ENCODE data around the gene PIP4K2A.

The PIP4K2A gene

DNA sequence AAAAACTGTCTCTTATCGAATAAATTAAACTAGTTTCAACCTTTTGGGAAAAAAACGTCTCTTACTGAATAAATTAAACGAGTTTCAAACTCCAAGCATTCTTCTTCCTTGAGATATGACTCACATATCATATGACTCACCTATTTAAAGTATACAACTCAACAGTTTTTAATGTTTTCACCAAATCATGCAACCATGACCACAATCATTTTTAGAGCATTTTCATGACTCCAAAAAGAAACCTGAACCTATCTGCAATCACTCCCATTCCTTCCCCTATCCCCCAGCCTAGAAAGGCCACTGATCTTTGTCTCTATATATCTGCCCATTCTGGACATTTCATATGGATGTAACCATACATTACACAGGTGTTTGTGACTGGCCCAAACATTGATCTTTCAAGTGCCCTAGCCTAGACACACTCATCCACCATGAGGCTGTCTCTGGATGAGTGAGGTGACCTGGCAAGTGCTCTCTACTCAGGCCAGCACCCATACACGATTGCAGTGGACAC lies 115.3 kb downstream of the PIP4K2A start:
- no peak for DNase-seq (ENCODE audit: low read depth in 2 of 2)

DNA sequence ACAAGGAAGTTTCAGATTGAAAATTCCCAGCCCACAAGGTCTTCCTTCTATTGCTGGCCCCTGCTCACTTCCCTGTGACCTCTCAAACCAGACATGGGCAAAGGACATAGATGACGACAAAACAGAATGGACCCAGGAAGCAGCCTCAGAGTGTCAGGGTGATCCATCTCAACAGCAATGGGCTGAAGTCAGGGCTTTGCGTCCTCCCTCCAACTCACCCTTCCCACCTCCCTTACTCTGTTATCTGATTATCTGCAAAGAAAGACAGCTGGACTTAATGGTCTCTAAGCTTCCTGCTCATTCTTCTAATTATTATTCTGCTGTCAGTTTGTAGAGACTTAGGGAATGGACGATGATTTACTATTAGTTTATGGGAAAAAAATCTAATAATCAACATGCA lies 115.9 kb downstream of the PIP4K2A start:
- DNase-seq (ENCODE audit: low read depth in 2 of 2) = no peak

DNA sequence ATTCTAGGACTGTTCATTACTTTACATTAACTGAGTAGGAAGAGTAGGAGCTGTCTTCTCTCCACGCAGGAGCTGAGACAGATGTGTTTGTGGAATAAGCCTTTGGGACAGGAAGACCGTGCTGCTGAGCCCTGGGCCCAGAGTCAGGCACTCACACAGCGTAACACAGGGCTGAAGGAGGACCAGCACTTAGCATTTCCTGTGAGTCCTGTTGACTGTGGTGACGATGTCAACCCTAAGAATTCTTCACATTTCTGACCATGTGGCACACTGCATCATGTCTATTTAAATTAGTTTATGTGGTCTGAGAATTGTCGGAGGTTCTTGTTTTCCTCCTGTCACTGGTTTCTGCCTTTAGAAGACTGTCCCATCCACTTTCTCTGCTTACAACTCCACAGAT lies 117.2 kb downstream of the PIP4K2A start:
- no peak for DNase-seq (ENCODE audit: low read depth in 2 of 2)

DNA sequence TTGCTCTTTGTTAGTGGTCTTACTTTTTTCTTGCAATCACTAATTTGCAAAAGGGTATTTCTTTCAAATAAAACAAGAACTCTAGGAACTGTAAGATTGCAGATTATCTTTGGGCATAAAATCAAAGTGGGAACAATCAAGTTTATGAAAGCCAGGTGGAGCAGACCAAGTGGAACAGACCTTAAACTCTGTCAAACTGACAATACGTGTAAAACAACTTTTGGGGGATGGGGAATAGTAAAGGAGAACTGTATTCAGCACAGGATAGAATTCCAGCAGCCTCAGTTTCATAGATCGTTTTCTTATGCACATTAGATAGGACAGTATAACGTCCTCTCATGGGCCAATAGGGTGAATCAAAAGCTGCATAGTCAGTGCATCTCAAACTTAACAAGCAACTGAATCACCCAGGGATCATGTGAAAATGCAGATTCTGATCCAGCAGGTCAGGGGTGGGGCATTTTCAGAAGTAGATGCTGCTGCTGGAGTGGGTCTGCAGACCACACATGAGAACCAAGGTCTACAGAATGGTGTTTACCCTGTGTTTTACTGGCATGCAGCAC lies 120.7 kb downstream of the PIP4K2A start:
- DNase-seq (ENCODE audit: low read depth in 2 of 2) = no peak

DNA sequence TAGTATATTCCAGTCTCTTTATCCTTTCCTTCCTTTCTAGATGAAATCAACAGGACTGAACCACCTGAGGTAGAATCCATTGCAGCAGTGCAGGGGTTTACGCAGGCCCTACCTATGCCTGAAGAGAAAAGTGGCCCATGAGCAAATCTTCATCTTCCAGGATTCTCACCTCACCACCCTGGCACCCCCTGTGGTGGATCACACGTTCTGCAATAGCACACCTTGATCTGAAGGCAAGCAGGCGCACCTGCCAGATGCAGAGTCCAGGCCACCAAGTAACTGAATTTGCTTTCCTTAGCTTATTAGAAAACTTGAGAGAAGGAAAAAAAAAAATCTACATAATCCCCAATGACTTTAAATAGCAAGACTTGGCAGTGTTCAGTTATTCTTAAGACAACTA lies 121.4 kb downstream of the PIP4K2A start:
- DNase-seq (ENCODE audit: low read depth in 2 of 2) = no peak

DNA sequence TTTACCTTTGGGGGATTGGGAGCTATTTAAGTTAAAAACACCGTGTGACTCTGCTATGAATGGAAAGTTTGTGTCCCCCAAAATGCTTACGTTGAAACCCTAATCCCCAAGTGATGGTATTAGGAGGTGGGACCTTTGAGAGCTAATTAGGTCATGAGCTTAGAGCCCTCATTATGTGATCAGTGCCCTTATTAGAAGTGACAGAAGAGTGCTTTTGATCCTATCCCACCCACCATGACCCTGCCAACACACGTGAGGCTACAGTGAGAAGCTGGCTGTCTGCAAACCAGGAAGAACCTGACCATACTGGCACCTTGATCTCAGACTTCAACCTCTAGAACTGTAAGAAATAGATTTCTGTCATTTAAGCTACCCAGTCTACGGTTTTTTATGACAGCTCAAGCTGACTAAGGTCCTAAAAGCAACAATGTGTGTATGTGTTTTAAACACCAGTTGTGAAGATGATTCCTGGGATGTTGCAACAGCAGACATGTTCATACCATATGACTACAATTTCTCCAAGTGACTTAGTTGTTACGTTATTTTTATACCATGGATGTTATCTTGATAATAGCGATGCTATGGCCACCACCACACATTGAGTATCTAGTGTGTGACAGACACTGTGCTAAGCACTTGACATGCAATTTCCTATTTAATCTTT lies 124.4 kb downstream of the PIP4K2A start:
- no peak for DNase-seq (ENCODE audit: low read depth in 2 of 2)

DNA sequence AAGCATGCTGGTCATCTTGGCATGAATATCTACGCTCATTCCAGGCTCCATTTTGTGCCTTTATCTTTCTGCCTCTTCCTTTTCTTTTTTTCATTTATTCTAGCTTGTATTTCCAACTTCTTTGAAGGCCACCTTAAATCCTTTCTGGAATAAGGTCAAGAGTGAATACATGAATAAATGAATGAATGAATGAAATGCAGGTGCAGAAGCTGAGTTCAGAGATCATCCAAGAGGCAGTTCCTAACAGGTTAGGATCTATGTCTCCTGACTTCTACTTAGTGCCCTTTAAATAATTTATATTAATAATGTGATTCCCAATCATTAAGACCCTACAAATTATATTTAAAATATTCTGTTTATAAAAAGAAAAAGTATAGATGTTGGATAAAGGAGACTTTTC lies 125.9 kb downstream of the PIP4K2A start:
- no peak for DNase-seq (ENCODE audit: low read depth in 2 of 2)

DNA sequence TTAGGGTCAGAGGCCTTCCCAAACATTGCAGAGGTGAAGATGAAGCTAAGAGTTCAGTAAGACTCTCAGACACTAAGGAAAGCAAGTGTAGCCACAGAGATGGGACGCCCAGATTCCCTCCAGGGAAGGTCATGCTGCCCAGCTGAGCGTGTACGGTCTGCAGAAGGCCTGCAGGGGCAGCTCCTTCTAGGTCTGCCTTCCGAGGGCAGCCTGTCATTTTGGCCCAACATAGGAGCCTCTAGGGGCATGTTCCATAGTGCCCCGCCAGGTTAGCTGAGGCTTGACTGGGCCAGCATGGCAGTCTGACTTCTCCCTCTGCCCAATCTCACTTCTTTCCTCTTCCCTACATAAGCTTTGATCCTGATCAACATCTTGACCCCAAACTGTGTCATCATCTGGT lies 130.7 kb downstream of the PIP4K2A start:
- DNase-seq (ENCODE audit: low read depth in 2 of 2) = no peak

DNA sequence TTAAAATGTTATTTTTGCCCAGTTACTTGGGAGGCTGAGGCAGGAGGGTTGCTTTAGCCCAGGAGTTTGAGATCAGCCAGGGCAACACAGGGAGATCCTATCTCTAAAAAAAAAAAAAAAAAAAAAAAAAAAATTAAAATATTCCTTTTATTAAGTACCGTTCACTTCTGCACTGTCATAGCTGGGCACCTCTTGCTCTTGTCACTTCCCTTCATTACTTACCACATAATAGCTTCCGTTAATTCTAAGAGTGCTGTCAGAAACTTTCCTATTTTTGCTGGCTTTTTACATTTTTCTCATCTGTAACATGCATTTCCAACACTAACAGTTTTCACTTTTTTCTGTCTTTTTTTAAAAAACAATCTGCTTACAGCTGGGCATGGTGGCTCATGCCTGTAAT lies 132.9 kb downstream of the PIP4K2A start:
- DNase-seq (ENCODE audit: low read depth in 2 of 2) = no peak

DNA sequence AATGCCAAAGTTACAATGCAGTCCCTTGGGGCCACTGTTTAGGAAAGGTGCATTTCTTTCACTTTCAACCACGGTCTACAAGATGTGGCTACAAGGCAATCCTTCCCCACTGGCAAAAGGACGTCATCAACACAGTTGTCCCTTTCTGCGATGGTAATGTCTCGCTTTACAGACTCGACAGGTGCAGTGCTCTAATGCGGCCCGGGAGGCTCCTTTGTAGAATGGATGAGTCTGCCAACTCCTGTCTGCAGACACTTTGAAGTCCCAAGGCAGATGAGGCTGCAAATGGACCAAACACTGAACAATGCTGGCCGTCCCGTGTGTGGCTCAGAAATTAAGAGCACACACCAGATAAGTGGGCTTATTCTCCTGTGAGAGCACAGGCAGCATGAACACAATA lies 133.7 kb downstream of the PIP4K2A start:
- no peak for DNase-seq (ENCODE audit: low read depth in 2 of 2)

DNA sequence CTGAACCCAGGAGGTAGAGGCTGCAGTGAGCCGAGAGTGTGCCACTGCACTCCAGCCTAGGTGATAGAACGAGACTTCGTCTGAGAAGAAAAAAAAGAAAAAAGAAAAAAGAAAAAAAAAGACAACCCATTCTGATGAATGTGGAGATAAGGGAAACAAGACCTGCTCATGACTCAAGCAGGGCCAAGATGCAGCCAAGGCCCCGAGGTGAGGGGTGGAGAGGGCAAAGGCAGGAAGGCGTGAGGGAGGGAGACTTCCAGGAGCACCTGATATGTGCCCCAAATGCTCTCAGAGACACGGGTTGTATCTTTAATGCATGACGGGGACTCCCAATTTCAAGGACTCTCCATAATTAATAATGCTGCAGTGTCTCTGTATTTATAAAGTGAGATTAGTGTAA lies 134.6 kb downstream of the PIP4K2A start:
- DNase-seq (ENCODE audit: low read depth in 2 of 2) = no peak

DNA sequence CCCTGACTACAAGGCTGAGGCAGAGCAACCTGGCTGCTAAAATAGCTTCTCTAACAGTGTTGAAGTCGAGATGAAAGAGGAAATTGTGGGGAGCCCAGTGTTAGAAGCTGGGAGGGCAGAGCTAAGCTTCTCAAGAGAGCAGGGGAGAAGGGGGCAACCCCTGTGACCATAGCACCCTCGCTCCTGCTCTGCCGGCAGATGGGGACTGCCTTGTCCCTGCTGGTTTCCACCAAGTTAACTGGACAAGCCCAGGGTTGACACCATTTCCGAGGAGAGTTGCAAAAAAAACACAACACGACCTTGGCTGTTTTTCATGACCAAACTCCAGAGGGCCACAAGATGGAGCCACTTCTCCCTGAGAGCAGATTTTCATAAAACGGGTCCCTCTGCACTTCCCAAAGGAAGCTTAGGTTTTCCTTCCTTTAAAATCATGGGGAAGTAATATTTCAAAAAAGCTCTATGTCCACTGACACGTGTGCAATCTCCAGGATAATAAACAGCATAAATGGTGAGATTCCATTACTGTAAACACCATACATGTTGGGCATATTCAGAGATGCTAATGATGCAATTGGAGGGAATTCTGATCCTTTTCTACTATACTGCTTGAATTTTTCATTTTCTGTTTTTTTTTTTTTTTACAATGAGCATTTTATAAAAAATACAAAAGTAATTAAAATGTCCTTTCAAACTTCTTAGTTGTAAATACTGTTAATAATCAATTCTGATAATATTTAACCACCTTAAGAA lies 140.4 kb downstream of the PIP4K2A start:
- no peak for DNase-seq (ENCODE audit: low read depth in 2 of 2)

DNA sequence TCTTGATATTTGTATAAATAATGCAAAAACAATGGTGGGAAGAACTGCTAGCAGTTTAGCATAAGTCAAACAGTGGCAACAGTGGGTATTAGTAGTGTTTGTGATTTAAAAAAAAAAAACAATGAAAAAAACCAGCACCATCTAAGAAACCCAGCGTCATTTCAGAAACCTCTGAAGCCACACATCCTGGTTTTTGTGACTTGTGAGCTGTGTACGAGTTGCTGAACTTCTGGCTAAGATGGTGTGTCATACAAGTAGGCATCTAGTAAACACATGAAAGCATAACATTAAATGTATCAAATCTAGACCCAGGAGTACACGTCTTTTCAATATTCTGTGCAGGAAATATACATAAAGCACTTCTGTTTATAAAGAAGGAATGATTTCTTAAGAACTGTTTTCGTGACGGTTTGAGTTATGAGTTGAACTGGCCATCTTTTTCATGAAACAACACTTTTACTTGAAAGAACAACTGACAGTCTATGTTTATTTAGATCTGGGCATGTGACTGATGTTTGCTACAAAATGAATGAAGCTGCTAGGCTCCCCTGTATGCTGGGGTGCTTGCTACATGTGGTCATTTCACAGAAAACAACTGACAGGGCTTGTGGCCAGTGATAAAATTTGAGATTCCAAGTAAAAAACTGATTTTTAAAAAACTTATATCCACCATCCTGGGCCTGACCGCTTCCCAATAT lies 143.5 kb downstream of the PIP4K2A start:
- no peak for DNase-seq (ENCODE audit: low read depth in 2 of 2)

DNA sequence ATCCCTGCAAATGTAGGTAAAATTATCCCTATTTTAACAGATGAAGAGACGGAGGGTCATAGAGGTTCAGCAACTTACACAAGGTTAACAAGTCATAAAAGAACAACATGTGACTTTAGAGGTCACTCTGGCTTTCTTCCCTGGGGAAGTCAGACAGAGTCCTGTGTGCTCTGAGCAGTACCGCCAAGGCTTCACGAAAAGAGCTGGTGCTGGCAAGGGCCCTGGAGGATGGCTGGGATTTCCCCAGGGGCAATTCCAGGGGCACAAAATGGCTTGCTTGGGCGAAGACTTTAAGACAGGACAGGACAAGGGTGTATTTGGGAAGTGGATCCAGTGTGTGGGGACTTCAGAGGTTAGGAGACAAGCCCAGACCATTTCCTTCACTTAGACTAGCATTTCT lies 144.1 kb downstream of the PIP4K2A start:
- no peak for DNase-seq (ENCODE audit: low read depth in 2 of 2)

DNA sequence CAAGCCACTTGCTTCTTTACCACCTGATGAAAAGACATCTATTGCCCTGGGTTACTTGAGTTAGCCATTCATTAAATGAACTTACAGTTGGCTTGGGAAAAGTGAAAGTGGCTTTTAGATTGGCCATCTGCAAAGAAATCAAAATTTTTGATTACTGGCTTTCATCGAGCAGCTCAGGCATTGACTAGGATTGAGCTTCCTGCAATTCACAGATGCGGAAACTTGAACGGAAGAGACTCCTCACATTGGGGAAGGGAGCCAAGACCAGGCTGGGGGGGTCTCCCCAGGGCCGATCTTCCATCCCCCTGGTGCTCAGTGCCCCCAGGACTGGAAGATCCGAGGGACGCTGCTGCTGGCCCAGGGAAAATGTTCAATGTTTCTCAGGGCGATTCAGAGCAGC lies 145.4 kb downstream of the PIP4K2A start:
- DNase-seq (ENCODE audit: low read depth in 2 of 2) = no peak

DNA sequence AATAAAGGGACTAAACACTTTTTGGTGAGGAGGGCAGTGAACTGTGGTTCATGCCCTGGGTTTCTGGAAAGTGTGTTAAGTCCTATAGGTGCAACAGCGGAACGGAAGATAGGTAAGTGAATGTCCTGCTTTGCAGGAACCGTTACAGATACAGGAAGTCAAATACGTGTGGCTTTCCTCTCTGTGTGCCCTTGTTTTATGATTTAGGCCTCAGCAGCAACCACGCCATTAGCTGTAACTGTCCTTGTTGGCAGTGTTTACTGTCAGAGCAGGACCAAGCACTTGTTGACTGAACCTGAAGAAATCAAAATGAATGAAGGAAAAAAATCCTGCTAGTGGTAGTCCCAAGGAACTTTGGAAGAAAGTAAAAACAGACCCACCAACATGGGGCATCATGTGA lies 150.3 kb downstream of the PIP4K2A start:
- no peak for DNase-seq (ENCODE audit: low read depth in 2 of 2)

DNA sequence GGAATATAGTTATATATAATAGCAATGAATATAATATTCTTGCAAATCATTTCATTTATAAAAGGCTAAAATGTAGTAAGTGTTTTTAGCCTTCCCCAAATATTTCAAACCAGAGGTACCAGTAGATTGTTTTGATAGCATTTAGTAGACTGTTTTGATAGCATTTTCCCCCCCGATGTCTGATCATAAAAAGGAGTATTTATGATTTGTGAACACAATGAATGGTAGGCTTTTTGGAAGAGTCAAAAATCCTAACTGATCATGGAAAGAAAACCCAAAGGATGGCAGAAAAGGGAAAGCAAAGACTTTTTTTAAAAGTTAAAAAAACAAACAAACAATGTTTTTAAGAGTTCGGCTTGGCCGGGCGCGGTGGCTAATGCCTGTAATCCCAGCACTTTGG lies 152.5 kb downstream of the PIP4K2A start:
- DNase-seq (ENCODE audit: low read depth in 2 of 2) = no peak

DNA sequence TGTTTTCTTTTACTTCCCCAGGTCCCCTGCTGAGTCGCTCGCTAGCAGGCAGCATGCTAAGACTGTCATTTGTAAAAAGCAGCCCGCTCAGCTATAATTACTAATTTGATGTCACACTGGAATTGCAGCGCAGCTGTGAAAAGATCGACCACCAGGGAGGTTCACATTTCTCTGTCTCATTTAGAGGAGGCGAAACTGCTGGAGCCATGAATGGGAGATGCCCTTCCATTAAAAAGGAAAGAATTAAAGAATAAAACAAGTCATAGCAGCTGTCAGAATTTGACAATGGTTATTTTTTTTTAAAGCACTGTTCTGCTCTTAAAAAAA lies 153.5 kb downstream of the PIP4K2A start:
- no peak for DNase-seq (ENCODE audit: low read depth in 2 of 2)

DNA sequence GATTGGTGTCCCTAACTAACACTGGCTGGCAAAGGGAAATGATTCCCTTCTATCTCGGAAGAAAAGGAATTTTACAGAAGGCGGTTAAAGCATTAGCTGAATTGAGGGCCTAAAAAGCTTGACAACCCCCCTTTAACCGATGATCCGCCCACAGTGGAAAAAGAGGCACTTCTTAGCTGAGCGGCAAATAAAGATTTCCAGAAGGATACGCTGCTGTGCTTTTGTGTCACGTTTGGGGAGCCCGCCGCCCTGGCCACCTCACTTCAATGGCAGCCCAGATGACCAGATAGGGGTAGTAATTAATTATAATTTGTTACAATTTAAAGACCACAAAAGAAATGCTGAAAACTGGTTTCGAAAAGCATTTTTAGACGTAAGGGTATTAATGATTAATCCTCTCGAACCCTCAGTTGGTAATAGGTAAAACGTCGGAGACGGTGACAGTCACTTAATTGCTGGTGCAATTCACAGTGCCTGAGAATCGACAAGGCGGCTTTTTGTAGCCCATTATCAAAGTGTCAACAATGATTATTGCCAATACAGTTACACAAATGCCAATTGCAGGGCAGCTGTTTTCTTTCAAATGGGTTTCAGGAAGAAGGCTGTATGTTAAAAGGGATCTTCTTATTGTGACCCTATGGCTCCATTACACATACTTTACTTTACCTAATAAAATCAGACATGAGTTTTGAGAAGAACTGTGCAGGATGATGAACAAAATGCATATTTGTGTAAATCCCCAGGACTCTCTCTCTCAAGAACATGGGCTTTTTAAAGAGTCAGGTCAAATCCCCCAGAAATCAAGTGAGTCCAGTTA lies 154.1 kb downstream of the PIP4K2A start:
- DNase-seq (ENCODE audit: low read depth in 2 of 2) = no peak

DNA sequence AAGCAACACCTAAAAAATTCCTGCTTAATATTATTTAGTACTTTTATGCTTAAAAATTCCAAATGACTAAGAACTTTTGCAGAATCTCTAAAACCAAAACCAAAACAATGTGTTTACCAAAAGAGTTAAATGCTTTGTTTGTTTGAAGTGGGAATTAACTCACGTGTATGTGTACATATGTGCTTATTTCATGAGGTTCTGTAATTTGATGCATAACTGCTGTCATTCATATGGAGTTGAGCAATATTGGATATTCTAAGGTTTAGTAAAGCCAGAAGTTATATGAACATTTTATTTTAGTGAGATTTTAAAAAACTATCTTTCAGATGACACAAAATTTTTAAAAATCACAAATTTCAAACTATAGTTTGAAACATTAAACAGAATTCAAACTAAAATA lies 157.1 kb downstream of the PIP4K2A start:
- DNase-seq (ENCODE audit: low read depth in 2 of 2) = no peak

DNA sequence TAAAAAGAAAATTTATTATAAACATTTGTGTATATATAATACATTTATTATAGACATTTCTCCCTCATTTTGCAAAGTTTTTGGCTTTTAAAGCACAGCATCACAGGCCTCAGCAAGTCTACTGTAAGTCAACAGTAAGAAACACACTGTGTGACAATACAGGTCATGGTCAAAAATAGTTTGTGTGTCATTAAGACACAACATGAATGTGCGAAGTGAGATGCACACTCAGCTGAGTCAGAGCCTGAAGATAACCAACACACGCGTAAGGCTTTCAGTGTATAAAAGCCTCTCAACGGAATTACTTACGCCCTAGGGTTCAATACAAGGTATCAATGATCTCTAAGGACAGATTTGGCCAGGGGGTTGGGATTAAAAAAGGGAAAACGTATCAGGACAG lies 157.6 kb downstream of the PIP4K2A start:
- no peak for DNase-seq (ENCODE audit: low read depth in 2 of 2)

Data from stimulated activated CD4-positive, alpha-beta T cell treated with anti-CD3 and anti-CD28 coated beads, Interleukin-12 subunit alpha, Interleukin-12 subunit beta, amount 100 ng/mL, for 24 hours (primary cell).